Transverse colon (tissue), 4 donors: ENCODE data around the gene TENM4. TPM values are rescaled to one million over a fixed set of nuclear protein-coding genes. Genes with fewer than 3 reads are reported as not detected.

Source experiments
- DNase-seq: peaks from one replicate; pipeline ENCODE4 v3.0.0-alpha.2; 2019
- H3K27ac ChIP-seq, 4 donors: fragments of 200-600 bp; sonication (generic); 2 replicates each; pipeline ENCODE4 v1.5.1; 2016 to 2018; ENCODE audit warnings: inconsistent platforms in 4 of 4
- H3K27me3 ChIP-seq: fragments of 200-600 bp; sonication (generic); 2 replicates; pipeline ENCODE4 v1.5.1; 2017; ENCODE audit warnings: inconsistent platforms
- H3K36me3 ChIP-seq, 4 donors: fragments of 200-600 bp; sonication (generic); 2 replicates each; pipeline ENCODE4 v1.5.1; 2017 to 2019; ENCODE audit warnings: inconsistent platforms in 4 of 4
- H3K4me1 ChIP-seq, 4 donors: fragments of 200-600 bp; sonication (generic); 2 replicates each; pipeline ENCODE4 v1.5.1; 2017 to 2020; ENCODE audit warnings: inconsistent platforms in 4 of 4
- H3K4me3 ChIP-seq, 4 donors: fragments of 200-600 bp; sonication (generic); 1 replicate in 1 of 4; 2 replicates in 3 of 4; pipeline versions ENCODE4 v1.5.1 to v1.6.1; 2017 to 2019; ENCODE audit warnings: inconsistent platforms in 4 of 4
- H3K9me3 ChIP-seq, 2 donors: fragments of 200-600 bp; sonication (generic); 2 replicates each; pipeline ENCODE4 v1.5.1; 2017 to 2019; ENCODE audit warnings: inconsistent platforms in 2 of 2
- CTCF ChIP-seq, 5 experiments: fragments of 200-600 bp in 3 of 5; fragments of 450-650 bp in 2 of 5; sonication (generic) in 3 of 5; IDR thresholded peaks; 1 replicate in 2 of 5; 2 replicates in 3 of 5; pipeline ENCODE4 v1.5.1; 2016 to 2017; ENCODE audit warnings: antibody characterized with exemption in 5 of 5, inconsistent platforms in 3 of 5, mild to moderate bottlenecking in 2 of 5, moderate library complexity in 1 of 5
- EP300 ChIP-seq: sonication (generic); formaldehyde crosslinking; IDR thresholded peaks from one replicate; pipeline ENCODE4 v1.6.1; 2017; ENCODE audit warnings: antibody characterized with exemption, low read depth
- POLR2A ChIP-seq: fragments of 450-650 bp; IDR thresholded peaks from one replicate; pipeline ENCODE4 v1.6.1; 2016; ENCODE audit warnings: antibody characterized with exemption, mild to moderate bottlenecking, moderate library complexity
- POLR2AphosphoS5 ChIP-seq, 3 donors: sonication (generic); formaldehyde crosslinking; IDR thresholded peaks; one replicate each; pipeline ENCODE4 v1.6.1; 2016; ENCODE audit warnings: antibody characterized with exemption in 3 of 3
- WGBS, 2 donors: methylation state at CpG; one replicate each; pipeline ENCODE4 v1.1.5; 2018; ENCODE audit warnings: low coverage in 1 of 2; 5-methylcytosine and 5-hydroxymethylcytosine counted together
- in situ Hi-C, 4 donors: fragments of 200-750 bp; cut with MboI; loops; one replicate each; pipeline versions ENCODE4 v1.15.0 to v1.15.1; 2017; ENCODE audit warnings: low sequenced_read_pairs in 3 of 4, low pct_ligation_motif_present in 1 of 4, low pct_unique_long_range_greater_than_20kb in 1 of 4
- intact Hi-C: fragments of 100-400 bp; cut with DNase I; formaldehyde crosslinking; loops from one replicate; pipeline ENCODE4 v1.15.1; 2023; ENCODE audit warnings: low total_unique reads
- total RNA-seq, 4 donors: library from RNA; depleted of rRNA; stranded (reverse); fragments of >200 nt; gene quantifications; one replicate each; pipeline ENCODE4 v1.1.0, GENCODE V29; 2016

The TENM4 gene
- total RNA-seq, 4 donors from 2014 or later, result 0.14 to 0.79 (median 0.39) TPM

- Histone ChIP-seq H3K4me3 (no peak overlapping the region), H3K4me1 (peaks cover 0 to 6% (median 2%) of the 10 kb centered on the region in 4 donors), H3K27me3 (no peaks in the 10 kb centered on the region), H3K36me3 (no peaks in the 10 kb centered on the region), H3K9me3 (no peaks in the 10 kb centered on the region), H3K27ac (no peak overlapping the region)
- in situ Hi-C loops, result loop anchor here in 2 of 4 donors (25.0 kb wide), 1 partner anchor 418 kb away; no protein-coding TSS in a partner anchor
- TF ChIP-seq POLR2AphosphoS5 (IDR thresholded peaks at IDR 0.05), result no peak
- TF ChIP-seq EP300, result no peak
- no peak for TF ChIP-seq POLR2A
- TF ChIP-seq CTCF (IDR thresholded peaks at IDR 0.05), result no peak
- intact Hi-C loops, result no loop called here
- no peak for DNase-seq
Measured at GRCh38 chr11:79080551-79080950, 360.3 kb downstream of the TENM4 start.

GRCh38 chr11:79078999-79079398 lies 361.8 kb downstream of the TENM4 start:
- H3K27ac ChIP-seq, result no peak overlapping the region
- H3K4me3 ChIP-seq, result no peak overlapping the region
- no peaks in the 10 kb centered on the region for H3K27me3 ChIP-seq
- no peaks in the 10 kb centered on the region for H3K36me3 ChIP-seq
- TF ChIP-seq POLR2A (no peak), POLR2AphosphoS5 (IDR thresholded peaks at IDR 0.05) (no peak), CTCF (IDR thresholded peaks at IDR 0.05) (no peak), EP300 (no peak)
- no peaks in the 10 kb centered on the region for H3K9me3 ChIP-seq
- WGBS, 2 donors, result 70 to 85% methylated on average over 3 to 7 of the region's 7 CpGs
- DNase-seq, result no peak
- in situ Hi-C loops (loop anchor here in 2 of 4 donors (25.0 kb wide), 1 partner anchor 417 kb away; no protein-coding TSS in a partner anchor), intact Hi-C loops (loop anchor here (5.0 kb wide), 1 partner anchor 432 kb away; no protein-coding TSS in a partner anchor)
- peaks cover 0 to 6% (median 2%) of the 10 kb centered on the region in 4 donors for H3K4me1 ChIP-seq

GRCh38 chr11:79078456-79078855 lies 362.4 kb downstream of the TENM4 start:
- intact Hi-C loops (loop anchor here (5.0 kb wide), 1 partner anchor 431 kb away; no protein-coding TSS in a partner anchor), in situ Hi-C loops (loop anchor here in 2 of 4 donors (25.0 kb wide), 1 partner anchor 416 kb away; no protein-coding TSS in a partner anchor)
- no peaks in the 10 kb centered on the region for H3K27me3 ChIP-seq
- H3K4me1 ChIP-seq, result peaks cover 0 to 6% (median 2%) of the 10 kb centered on the region in 4 donors
- no peak overlapping the region for H3K27ac ChIP-seq
- H3K9me3 ChIP-seq, result no peaks in the 10 kb centered on the region
- H3K4me3 ChIP-seq, result no peak overlapping the region
- no peak for DNase-seq
- no peak for TF ChIP-seq CTCF (IDR thresholded peaks at IDR 0.05)
- no peak for TF ChIP-seq POLR2AphosphoS5 (IDR thresholded peaks at IDR 0.05)
- no peak for TF ChIP-seq POLR2A
- no peak for TF ChIP-seq EP300
- 50 to 66% methylated on average over 1 to 2 of the region's 2 CpGs for WGBS, 2 donors
- no peaks in the 10 kb centered on the region for H3K36me3 ChIP-seq

GRCh38 chr11:79077702-79078330 lies 363.0 kb downstream of the TENM4 start:
- intact Hi-C loops, result loop anchor here (5.0 kb wide), 1 partner anchor 431 kb away; no protein-coding TSS in a partner anchor
- H3K4me3 ChIP-seq, result no peak overlapping the region
- H3K27me3 ChIP-seq, result no peaks in the 10 kb centered on the region
- TF ChIP-seq POLR2AphosphoS5 (IDR thresholded peaks at IDR 0.05), result no peak
- TF ChIP-seq EP300, result no peak
- TF ChIP-seq POLR2A, result no peak
- no peak for TF ChIP-seq CTCF (IDR thresholded peaks at IDR 0.05)
- peaks cover 0 to 6% (median 2%) of the 10 kb centered on the region in 4 donors for H3K4me1 ChIP-seq
- peak overlapping the region in 1 of 4 donors; percentile 9 for H3K27ac ChIP-seq
- DNase-seq, result no peak
- WGBS, 2 donors, result 63 to 100% methylated on average over 2 to 9 of the region's 9 CpGs
- H3K9me3 ChIP-seq, result no peaks in the 10 kb centered on the region
- H3K36me3 ChIP-seq, result no peaks in the 10 kb centered on the region
- in situ Hi-C loops, result loop anchor here in 2 of 4 donors (25.0 kb wide), 1 partner anchor 416 kb away; no protein-coding TSS in a partner anchor
